ENCODE results near the gene PPM1J. TPM values are rescaled to one million over a fixed set of nuclear protein-coding genes. Genes with fewer than 3 reads are reported as not detected.

PPM1J gene
- total and polyA plus RNA-seq, 2 of the 8 experiments (the other 6 are each of a cell fraction or from before 2014, with no cell fraction given): 19.4 to 31.6 TPM

- TF ChIP-seq ATF3 (IDR thresholded peaks at IDR 0.05; ENCODE audit: insufficient read depth, low read depth, low read length): no peak
- no peak for TF ChIP-seq POLR2A (IDR thresholded peaks at IDR 0.05; ENCODE audit: control extremely low read depth in 1 of 2, low read depth in 2 of 2, low read length in 2 of 2)
- TF ChIP-seq SAP30 (IDR thresholded peaks at IDR 0.05; ENCODE audit: insufficient read depth, insufficient replicate concordance, low read length): no peak
- TF ChIP-seq KDM5A (IDR thresholded peaks at IDR 0.05; ENCODE audit: low read length): no peak
- TF ChIP-seq ZNF274 (IDR thresholded peaks at IDR 0.05; ENCODE audit: borderline replicate concordance, extremely low read depth, low read length): no peak
Measured at GRCh38 chr1:112685913-112686312, 29.2 kb downstream of the PPM1J start (continued).

All from H1 (cell line).